Endometrium (tissue), 2 donors: Measurements from ENCODE around the gene SCUBE3.

Experiments
- FAIRE-seq: peaks from 2 replicates; lab custom pipeline; 2012; peaks lifted over from hg19 to GRCh38; lab: Jason Lieb, UNC
- donor health status: control.
- donor health status: control.

The SCUBE3 gene

DNA sequence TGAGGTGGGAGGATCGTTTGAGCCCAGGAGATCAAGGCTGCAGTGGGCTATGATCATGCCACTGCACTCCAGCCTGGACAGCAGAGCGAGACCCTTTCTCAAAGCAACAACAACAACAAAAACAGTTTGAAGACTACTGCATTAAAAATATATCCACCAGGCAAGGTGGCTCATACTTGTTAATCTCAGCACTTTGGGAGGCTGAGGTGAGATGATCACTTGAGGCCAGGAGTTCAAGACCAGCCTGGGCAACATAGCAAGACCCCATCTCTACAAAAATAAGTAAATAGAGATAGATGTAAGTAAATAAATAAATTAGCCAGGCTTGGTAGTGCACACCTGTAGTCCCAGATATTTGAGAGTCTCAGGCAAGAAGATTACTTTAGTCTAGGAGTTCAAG is 58.2 kb downstream of the SCUBE3 start:
- no peak for FAIRE-seq

GRCh38 chr6:35273822-35274559 is 60.2 kb downstream of the SCUBE3 start:
- FAIRE-seq: no peak

GRCh38 chr6:35275744-35276260 is 62.0 kb downstream of the SCUBE3 start:
- FAIRE-seq: no peak

DNA sequence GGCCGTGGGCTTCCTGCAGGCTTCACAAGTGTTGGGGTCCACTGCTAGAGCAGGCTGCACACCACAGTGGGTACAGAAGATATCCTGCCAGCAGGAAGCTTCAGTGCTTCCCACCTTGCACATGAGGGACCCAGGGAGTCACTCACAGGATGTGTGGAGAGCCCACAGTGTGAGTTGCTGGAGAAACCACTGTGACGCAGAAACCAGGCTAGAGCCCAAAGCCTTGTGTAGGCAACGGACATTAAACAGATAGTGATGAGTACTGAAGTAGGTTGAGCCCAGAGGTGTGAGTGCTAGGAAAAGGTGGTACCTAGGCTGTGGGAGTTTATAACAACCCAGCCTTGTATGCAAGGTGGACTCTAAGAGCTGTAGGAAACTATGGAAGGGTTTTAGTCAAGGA is 65.0 kb downstream of the SCUBE3 start:
- FAIRE-seq: no peak

DNA sequence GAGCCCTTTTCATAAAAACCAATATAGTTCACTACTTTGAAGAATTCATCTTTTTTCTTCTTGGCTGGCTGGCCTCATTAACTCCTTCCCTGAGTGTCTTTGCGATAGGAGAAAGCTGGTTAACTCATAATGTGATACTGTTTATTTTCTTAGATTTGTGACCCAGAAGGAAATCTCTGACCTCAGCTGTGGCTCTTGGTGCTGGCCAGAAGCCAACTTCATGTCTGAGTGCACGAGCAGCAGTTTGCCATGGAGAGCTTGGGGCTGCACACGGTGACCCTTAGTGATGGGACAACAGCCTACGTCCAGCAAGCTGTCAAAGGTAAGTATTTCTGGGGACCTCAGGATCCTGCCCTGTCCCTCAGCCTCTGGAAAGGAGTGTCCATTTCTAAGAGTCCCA is 67.1 kb downstream of the SCUBE3 start:
- FAIRE-seq: no peak

DNA sequence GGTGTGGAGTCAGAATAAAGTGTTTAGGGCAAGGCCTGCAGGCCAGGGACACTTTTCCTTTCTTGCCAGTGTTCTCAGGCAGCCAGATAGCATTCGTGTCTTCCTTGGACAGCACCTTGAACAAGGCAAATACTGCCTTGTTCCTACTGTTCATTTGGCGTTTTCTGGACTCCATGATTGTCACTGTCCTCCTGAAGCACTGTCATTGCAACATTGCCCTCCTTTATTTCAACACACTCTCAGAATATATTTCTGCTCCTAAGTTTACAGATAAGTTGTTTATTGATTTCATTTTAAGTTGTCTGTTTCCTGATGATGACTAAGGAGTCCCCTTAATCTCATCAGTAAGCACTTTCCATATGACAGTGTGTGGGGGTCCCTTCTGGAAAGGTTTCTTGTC is 68.7 kb downstream of the SCUBE3 start:
- no peak for FAIRE-seq

DNA sequence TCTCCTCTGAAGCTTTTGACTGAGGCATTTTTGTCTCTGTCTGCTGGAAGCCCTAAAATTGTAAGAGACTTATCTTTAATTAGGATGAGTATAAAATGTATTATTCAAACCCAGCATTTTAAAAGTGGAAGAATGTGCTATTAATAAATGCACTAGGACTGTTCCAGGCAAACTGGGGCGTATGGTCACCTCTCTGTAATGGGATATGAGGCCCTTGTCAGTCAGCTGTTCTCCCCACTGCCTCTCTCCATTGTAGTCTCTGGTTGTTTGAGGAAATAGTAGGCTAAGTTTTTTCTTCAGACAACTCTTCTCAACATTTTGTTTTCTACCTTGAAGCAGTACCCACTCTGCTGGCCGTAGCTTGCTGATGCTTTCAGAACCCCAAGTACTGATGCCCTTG is 69.6 kb downstream of the SCUBE3 start:
- FAIRE-seq: no peak

GRCh38 chr6:35287671-35288396 is 74.1 kb downstream of the SCUBE3 start:
- FAIRE-seq: no peak

GRCh38 chr6:35288834-35289233 is 75.1 kb downstream of the SCUBE3 start:
- no peak for FAIRE-seq

GRCh38 chr6:35291491-35291890 is 77.7 kb downstream of the SCUBE3 start:
- FAIRE-seq: no peak

DNA sequence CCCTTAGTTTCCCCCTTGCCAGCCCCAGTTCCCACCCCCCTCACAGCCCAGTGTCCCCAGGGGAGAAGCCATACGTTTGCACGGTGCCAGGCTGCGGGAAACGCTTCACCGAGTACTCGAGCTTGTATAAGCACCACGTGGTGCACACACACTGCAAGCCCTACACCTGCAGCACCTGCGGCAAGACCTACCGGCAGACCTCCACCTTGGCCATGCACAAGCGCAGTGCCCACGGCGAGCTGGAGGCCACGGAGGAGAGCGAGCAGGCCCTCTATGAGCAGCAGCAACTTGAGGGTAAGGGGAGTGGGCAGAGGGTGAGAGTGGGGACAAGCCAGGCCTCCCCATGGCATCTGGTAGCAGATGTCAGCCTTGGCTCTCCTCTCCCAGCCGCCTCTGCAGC is 78.7 kb downstream of the SCUBE3 start:
- no peak for FAIRE-seq

DNA sequence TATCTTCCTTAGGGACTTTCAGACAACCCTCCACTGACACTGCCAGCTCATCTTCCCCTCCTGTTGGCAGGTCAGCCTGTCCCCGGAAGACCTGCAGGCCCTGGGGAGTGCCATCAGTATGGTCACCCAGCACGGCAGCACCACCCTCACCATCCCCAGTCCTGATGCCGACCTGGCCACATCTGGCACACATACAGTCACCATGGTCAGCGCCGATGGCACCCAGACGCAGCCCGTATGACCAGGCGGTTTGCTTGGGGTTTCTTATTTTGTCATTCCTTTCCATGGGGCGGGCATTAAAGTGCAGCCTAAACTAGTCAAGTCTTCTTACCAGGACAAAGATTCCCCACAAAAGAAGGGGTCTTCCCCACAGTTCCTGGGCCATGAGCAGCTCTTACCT is 79.9 kb downstream of the SCUBE3 start:
- no peak for FAIRE-seq

GRCh38 chr6:35294308-35294945 is 80.7 kb downstream of the SCUBE3 start:
- FAIRE-seq: no peak

GRCh38 chr6:35295036-35295435 is 81.3 kb downstream of the SCUBE3 start:
- FAIRE-seq: no peak

GRCh38 chr6:35295521-35296315 is 82.0 kb downstream of the SCUBE3 start:
- FAIRE-seq: no peak

DNA sequence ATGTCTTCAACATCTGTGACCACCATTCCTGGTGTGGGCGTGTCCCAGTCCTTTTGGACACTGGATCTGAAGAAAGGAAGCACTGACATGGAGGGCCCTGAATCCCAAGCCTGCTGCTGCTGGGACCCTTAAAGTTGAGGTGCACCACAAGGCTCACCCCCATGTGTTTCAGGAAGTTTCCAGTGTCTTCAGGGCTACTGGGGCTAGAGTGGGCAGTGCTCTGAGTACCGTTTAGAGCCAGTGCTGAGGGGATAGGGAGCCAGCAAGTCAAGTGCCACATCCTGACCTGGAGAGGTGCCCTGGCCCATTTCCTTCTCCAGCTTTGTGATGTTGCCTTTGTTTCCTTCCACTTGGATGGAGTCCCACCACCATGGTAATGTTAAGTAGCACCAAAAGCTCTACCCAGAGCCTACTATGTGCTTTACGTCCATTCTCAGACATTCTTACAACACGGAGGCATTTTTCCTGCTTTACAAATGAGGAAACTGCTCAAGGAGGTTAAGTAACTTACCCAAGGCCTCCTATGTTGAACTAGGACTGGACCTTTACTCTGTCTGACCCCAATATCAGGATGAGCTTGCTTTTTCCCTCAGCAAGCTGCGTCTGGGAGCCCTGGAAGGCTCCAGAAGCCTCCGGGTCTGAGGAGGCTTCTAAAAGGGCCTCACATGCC is 83.3 kb downstream of the SCUBE3 start:
- no peak for FAIRE-seq

DNA sequence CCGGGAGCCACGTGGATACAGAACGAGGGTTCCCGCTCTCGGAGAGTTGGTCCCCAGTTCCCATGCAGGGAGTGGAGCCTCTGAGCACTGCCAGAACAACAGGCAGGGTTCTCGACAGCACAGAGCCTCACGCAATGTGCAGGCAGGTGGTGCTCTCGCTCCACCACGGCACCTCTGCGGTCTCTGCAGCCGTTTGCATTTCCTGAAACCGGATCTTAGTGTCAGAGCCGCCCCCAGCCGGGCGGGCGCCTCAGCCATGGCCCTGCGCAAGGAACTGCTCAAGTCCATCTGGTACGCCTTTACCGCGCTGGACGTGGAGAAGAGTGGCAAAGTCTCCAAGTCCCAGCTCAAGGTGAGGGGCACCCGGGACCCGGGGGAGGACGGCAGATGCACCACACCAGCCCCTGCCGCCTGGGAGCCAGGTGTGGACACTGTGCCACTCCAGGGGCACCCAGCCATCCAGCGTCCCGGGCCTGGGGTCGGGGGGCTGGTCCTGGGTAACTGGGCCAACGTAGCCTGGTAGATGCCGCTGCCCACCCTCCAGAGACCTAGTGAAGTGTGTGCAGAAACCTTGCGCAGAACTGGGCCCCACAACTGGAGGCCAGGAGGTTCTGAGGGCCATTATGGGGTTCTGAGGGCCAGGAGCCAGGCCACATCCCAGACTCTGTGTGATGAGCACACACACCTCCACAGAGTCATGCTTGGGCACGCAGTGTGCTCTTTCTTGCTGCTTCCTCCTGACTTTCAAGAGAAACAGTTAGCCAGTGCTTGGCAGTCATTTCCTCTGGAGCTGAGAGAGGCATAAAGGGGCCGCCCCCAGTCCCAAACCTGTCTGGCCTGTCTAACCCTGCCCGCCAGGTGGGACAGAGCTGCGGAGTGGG is 84.1 kb downstream of the SCUBE3 start, which contains the start of gene DEF6:
Gene DEF6 (plus strand): TSS at position 218 of the 881 bp plus-strand sequence. CDS start 39 bp downstream, at position 257.
- FAIRE-seq: no peak

- no peak for FAIRE-seq
These were observed 84.9 kb downstream of the SCUBE3 start for GRCh38 chr6:35298625-35299140.

GRCh38 chr6:35299674-35300073 is 85.9 kb downstream of the SCUBE3 start:
- no peak for FAIRE-seq

DNA sequence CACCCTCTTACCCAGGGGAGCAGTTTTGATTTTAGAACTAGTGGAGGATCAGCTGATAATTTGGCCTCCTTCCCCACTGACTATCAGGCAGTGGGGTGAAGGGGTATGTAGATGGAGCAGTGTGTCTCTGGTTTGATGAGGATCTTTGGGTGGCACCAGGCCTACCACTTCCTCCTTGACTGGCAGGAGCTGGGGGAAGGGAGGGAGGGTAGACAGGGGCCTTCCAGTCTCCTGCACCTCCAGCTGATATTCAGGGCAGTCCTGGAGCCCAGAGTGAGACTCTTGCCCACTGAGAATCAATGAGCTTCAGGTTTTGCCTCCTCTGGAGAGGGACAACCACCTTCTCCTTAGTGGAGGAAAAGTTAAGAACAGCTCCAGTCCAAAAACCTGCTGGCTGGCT is 87.1 kb downstream of the SCUBE3 start:
- FAIRE-seq: no peak
